ENCODE results near the gene ATP5F1A.
A peak's percentile ranks its signal among the peaks of the same experiment; 100 is the strongest.
"Not testable (repeated sequence)": the region's sequence is repeated elsewhere in the genome, so short reads cannot be mapped to it uniquely, and the experiment has no call there.

Gene ATP5F1A

GRCh38 chr18:46072959-46073358, 25.1 kb downstream of the ATP5F1A start:
- DNase-seq, result no peak

- no peak for DNase-seq
Measured at GRCh38 chr18:46072376-46072867, 25.7 kb downstream of the ATP5F1A start.

GRCh38 chr18:46071653-46072375, 26.3 kb downstream of the ATP5F1A start, which contains the start of gene PSTPIP2:
Gene PSTPIP2, minus strand, starts transcription at chr18:46072260. Its CDS starts 72 bp downstream, at chr18:46072188.
- peak; percentile 31 for DNase-seq

GRCh38 chr18:46070815-46071652, 27.1 kb downstream of the ATP5F1A start:
- DNase-seq, result no peak

GRCh38 chr18:46070232-46070631, 27.9 kb downstream of the ATP5F1A start:
- no peak for DNase-seq

- no peak for DNase-seq
Measured at GRCh38 chr18:46069524-46069923, 28.6 kb downstream of the ATP5F1A start.

- DNase-seq, result no peak
Measured at GRCh38 chr18:46068763-46069162, 29.3 kb downstream of the ATP5F1A start.

- DNase-seq, result no peak
Measured at GRCh38 chr18:46067438-46068007, 30.6 kb downstream of the ATP5F1A start.

GRCh38 chr18:46062781-46063180, 35.3 kb downstream of the ATP5F1A start:
- no peak for DNase-seq

- no peak for DNase-seq
Measured at GRCh38 chr18:46061796-46062195, 36.3 kb downstream of the ATP5F1A start.

- no peak for DNase-seq
Measured at GRCh38 chr18:46061387-46061786, 36.7 kb downstream of the ATP5F1A start.

GRCh38 chr18:46060359-46060841, 37.7 kb downstream of the ATP5F1A start:
- DNase-seq, result no peak

GRCh38 chr18:46055838-46056230, 42.3 kb downstream of the ATP5F1A start:
- no peak for DNase-seq

GRCh38 chr18:46054956-46055837, 42.9 kb downstream of the ATP5F1A start:
- DNase-seq, result no peak

- no peak for DNase-seq
Measured at GRCh38 chr18:46053368-46054095, 44.6 kb downstream of the ATP5F1A start.

- no peak for DNase-seq
Measured at GRCh38 chr18:46051731-46052461, 46.2 kb downstream of the ATP5F1A start.

- no peak for DNase-seq
Measured at GRCh38 chr18:46050268-46050667, 47.8 kb downstream of the ATP5F1A start.

GRCh38 chr18:46048641-46049040, 49.5 kb downstream of the ATP5F1A start:
- DNase-seq, result no peak

- DNase-seq, result not testable (repeated sequence)
Measured at GRCh38 chr18:46047369-46047768, 50.7 kb downstream of the ATP5F1A start.

- no peak for DNase-seq
Measured at GRCh38 chr18:46046688-46047087, 51.4 kb downstream of the ATP5F1A start.

- DNase-seq, result no peak
Measured at GRCh38 chr18:46046126-46046525, 52.0 kb downstream of the ATP5F1A start.
